GM19023 (cell line): Measurements from ENCODE around the gene MYOF.
A peak's percentile ranks its signal among the peaks of the same experiment; 100 is the strongest.

Experiments used
- ATAC-seq: cut with Tn5 transposase; IDR thresholded peaks from one replicate; pipeline ENCODE4 v1.9.1; 2021; ENCODE audit warnings: mild to moderate bottlenecking, moderate library complexity; ENCODE audit not compliant: unreplicated experiment

Gene MYOF

DNA sequence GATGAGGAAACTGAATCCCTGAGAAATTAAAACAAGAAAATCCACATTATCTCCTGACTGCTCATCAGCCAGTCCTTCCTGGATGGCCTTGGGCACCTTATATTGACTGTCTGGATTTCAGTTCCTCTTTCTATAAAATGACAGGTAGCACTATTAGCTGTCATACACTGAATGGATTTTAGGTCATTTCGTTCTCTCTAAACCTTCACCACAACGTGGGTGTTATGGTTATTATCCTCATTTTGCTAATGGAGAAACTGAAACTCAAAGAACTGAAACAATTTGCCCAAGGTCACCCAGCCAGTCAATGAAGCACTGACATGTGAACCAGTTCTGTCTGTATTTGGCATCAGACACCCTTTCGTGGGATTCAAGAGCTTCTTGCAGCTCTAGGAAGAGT is 214.6 kb downstream of the MYOF start:
- peak; percentile 97 for ATAC-seq

DNA sequence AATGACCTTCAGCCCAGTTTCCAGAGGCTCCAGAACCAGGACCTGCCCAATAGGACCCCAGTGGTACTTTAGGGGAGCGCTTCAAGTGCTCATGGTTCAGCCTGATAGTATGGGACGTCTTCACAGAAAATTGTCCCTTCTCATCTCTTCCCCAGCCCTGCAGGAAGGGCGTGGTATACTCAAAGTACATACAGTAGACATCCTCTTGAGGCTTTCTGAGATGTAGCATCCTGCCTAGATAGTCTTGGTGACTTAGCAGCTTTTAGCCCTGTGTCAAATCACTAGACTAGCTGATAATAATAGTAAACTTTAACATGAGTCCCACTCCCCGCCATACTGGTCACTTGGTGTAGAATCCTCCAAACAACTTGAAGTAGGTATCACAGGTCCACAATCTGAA is 215.3 kb downstream of the MYOF start:
- ATAC-seq = no peak

DNA sequence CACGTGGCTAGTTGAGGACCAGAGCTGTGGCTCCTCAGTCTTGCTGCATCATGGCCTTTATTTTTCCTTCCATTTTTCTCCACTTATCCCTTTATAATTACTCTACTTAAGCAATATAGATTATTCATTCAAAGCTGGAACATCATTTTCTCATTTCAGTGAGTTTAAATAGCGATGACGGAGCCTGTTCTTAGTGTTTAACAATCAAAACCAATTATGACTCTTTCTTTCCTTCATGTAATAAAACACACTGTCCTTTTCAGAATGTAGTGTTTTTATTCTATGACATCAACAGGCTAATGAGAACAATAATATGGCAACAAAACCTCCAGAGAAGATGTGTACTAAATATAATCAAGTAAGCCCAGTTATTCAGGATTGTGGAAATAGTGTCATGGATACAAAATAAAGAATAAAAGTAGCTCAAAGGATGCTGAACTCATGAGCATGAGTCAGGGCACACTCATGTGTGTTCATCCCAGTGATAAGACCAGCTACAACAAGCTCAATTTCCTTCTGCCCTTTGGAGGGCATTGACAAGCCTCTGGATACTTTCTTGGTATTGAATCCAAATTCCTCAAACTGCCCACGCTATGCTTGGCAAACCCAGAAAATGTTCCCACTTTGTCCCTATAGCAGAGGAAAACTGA is 220.0 kb downstream of the MYOF start:
- ATAC-seq = no peak

DNA sequence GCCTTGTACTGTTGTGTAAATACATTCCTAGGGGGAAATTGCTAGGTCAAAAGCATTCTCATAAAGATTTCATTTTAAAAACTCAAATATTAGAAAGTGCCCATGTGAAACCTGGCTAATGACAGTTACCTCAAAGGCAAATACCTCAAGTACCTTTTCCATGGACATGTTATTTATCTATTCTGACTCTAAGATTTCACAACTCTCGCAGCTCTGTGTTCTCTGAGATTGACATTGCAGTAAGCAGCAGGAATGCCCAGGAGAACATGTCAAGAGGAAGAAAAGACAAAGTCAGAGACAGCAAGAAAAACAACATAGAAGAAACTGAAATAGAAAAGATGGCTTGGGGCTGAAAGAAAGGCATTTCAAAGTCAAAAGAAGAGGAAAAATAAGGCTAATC is 221.0 kb downstream of the MYOF start:
- no peak for ATAC-seq

DNA sequence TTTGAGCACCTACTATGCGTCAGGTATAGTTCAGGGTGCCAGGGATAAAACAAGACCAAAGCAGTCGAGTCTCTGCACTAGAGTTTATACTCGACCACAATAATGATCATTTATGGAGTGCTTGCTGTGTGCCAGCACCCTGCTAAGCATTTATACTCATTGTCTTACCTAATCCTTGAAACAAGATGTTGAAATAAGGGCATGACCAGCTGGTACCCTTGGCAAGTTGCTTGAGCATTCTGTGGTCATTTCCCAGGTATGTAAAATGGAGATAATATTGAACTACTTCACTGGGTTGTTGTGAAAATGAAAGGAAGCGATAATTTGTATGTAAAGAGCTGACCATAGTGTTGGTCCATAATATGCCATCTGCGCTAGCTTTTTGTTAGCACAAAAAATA is 223.0 kb downstream of the MYOF start:
- ATAC-seq = no peak
